A673 (cell line): ENCODE measurements around the gene LCE3E.

Experiments
- EZH2 ChIP-seq: fragments of 200-600 bp; sonication (generic); IDR thresholded peaks from 2 replicates; pipeline ENCODE4 v1.6.1; 2017; ENCODE audit warnings: borderline replicate concordance, low read depth, mild to moderate bottlenecking, mixed read lengths, antibody characterized with exemption, low read length; ENCODE audit not compliant: poor library complexity, severe bottlenecking
- TF ChIP-seq, protein P1 (sequence below): fragments of 300-800, 200-600 bp; sonication (generic); conservative IDR thresholded peaks from 2 replicates; pipeline ENCODE4 v1.5.1; 2017; ENCODE audit warnings: low read depth, mild to moderate bottlenecking, antibody characterized with exemption, low read length, moderate library complexity, mixed read lengths

DNA sequence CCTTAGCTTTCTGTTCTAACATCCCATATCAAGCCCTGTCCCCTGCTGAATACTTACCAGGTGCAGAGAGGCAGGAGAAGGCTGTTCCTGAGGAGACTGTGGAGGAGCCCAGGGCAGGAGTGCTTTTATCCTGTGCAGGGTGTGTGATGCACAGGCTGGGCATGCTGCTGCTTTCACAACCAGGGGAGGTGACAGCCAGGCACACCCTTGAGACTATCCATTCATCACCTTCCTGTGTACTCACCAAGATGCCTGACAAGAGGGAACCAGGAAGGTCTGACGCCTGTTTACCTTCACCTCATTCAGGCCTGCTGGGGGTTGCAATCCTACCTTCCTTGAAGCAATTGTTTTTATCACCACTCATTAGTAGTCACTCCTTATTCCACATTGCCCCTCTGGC lies at the start of gene LCE3E:
- TF ChIP-seq, protein P1, sequence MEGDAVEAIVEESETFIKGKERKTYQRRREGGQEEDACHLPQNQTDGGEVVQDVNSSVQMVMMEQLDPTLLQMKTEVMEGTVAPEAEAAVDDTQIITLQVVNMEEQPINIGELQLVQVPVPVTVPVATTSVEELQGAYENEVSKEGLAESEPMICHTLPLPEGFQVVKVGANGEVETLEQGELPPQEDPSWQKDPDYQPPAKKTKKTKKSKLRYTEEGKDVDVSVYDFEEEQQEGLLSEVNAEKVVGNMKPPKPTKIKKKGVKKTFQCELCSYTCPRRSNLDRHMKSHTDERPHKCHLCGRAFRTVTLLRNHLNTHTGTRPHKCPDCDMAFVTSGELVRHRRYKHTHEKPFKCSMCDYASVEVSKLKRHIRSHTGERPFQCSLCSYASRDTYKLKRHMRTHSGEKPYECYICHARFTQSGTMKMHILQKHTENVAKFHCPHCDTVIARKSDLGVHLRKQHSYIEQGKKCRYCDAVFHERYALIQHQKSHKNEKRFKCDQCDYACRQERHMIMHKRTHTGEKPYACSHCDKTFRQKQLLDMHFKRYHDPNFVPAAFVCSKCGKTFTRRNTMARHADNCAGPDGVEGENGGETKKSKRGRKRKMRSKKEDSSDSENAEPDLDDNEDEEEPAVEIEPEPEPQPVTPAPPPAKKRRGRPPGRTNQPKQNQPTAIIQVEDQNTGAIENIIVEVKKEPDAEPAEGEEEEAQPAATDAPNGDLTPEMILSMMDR: no peak
- TF ChIP-seq EZH2: no peak
